Activated CD4-positive, alpha-beta T cell treated with anti-CD3 and anti-CD28 coated beads, Interleukin-2, amount 10 ng/mL, durations not matched to agents 24 days and 14 days (primary cell): ENCODE data around the gene CDON. TPM values are rescaled to one million over a fixed set of nuclear protein-coding genes. Genes with fewer than 3 reads are reported as not detected.
"Not testable (repeated sequence)": the region's sequence is repeated elsewhere in the genome, so short reads cannot be mapped to it uniquely, and the experiment has no call there.

ENCODE experiments used
- DNase-seq: peaks from one replicate; pipeline ENCODE4 v3.0.0; 2022
- H3K27ac Mint-ChIP-seq: one replicate; pipeline ENCODE4 v1.8.0; 2022; ENCODE audit warnings: mild to moderate bottlenecking, mixed read lengths
- H3K27me3 Mint-ChIP-seq: one replicate; pipeline ENCODE4 v1.8.0; 2022; ENCODE audit warnings: mixed read lengths
- H3K36me3 Mint-ChIP-seq: one replicate; pipeline ENCODE4 v1.8.0; 2022; ENCODE audit warnings: low read depth, mild to moderate bottlenecking, mixed read lengths
- H3K4me1 Mint-ChIP-seq: one replicate; pipeline ENCODE4 v1.8.0; 2021; ENCODE audit warnings: mixed read lengths
- H3K4me3 Mint-ChIP-seq: one replicate; pipeline ENCODE4 v1.8.0; 2022; ENCODE audit warnings: mild to moderate bottlenecking, moderate library complexity, mixed read lengths
- H3K9me3 Mint-ChIP-seq: one replicate; pipeline ENCODE4 v1.8.0; 2021; ENCODE audit warnings: mixed read lengths
- intact Hi-C: fragments of 100-400 bp; cut with micrococcal nuclease; formaldehyde crosslinking; loops from one replicate; pipeline ENCODE4 v1.15.1; 2023
- total RNA-seq: library from RNA; stranded (reverse); gene quantifications from 2 replicates; pipeline ENCODE4 v1.2.3, GENCODE V29; 2022

The CDON gene
- total RNA-seq, 1 donor from 2014 or later, result 1.9 TPM

DNA sequence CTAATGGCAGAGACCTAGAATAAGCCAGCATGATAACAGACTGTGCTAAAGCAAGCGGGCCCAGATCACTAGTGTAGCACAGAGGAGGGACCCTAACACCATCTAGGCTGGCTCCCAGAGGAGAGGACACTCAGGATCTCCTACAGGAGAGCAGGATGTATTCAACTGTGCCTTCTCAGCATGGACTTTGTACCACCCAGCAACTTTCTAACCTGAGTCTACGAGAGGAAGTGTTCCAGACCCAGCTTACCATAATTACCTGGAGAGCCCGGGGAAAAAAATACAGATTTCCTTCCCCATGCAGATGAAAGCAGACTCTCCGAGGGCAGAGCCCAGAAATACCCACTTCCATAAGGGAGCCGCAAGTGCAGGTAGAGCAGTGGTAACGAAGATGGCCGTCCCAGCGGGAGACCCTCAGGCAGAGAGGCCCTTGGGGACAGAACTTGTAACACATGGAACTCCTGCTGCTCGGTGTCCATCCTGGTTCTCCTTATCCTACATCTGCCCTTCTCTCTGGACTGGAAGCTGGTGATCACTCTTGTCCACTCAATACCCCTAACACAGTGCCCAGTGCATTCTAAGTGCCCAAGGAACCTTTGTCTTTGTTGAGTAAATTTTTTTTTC is 138.2 kb downstream of the CDON start:
- no peak overlapping the region for H3K27ac Mint-ChIP-seq
- H3K36me3 Mint-ChIP-seq, result no peaks in the 10 kb centered on the region

GRCh38 chr11:125923633-125924032 is 139.0 kb downstream of the CDON start:
- H3K4me1 Mint-ChIP-seq, result no peaks in the 10 kb centered on the region
- H3K27ac Mint-ChIP-seq, result no peak overlapping the region
- peaks cover 8% of the 10 kb centered on the region for H3K27me3 Mint-ChIP-seq
- H3K4me3 Mint-ChIP-seq, result no peak overlapping the region
- no peak for DNase-seq
- intact Hi-C loops, result loop anchor here (10.0 kb wide), 1 partner anchor 341 kb away; the partner anchor contains the start of genes FOXRED1 and SRPRA
- H3K9me3 Mint-ChIP-seq, result no peaks in the 10 kb centered on the region
- no peaks in the 10 kb centered on the region for H3K36me3 Mint-ChIP-seq

More for the DNA sequence above, 138.2 kb downstream of the CDON start:
- Mint-ChIP-seq H3K4me3 (no peak overlapping the region), H3K9me3 (no peaks in the 10 kb centered on the region), H3K27me3 (peaks cover 11% of the 10 kb centered on the region), H3K4me1 (no peaks in the 10 kb centered on the region)
- no peak for DNase-seq
- intact Hi-C loops, result loop anchor here (10.0 kb wide), 1 partner anchor 340 kb away; the partner anchor contains the start of genes FOXRED1 and SRPRA

DNA sequence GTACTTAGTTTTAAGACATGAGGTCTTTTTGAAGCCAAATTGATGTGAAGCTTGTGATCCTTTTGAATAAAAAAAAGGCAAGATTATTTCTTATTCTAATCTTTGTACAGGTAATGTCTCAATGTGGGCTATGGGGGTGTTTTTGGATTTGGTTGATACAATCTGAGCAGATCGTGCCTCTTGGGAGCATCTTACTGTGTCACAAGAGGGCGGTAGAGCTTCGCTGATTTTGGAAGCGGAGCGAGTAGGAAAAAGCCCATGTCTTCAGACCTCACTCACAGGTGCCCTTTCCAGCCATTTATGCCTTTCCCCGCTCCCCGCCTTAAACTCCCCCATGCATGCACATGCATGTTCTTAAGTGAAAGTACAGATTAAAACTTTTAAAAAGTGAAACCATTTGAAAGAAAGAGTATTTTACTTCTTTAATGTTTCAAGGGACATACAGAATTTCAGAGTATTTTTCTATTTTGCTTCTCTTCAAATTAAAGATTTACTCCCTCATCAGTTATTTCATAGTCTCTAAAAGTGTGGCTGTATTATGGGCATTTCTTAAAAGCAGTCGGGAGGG is 139.6 kb downstream of the CDON start:
- DNase-seq, result peak; percentile 89
- Mint-ChIP-seq H3K9me3 (no peaks in the 10 kb centered on the region), H3K36me3 (no peaks in the 10 kb centered on the region), H3K27me3 (peaks cover 8% of the 10 kb centered on the region), H3K4me3 (no peak overlapping the region), H3K27ac (no peak overlapping the region), H3K4me1 (no peaks in the 10 kb centered on the region)
- intact Hi-C loops, result loop anchor here (10.0 kb wide), 1 partner anchor 342 kb away; the partner anchor contains the start of genes FOXRED1 and SRPRA

DNA sequence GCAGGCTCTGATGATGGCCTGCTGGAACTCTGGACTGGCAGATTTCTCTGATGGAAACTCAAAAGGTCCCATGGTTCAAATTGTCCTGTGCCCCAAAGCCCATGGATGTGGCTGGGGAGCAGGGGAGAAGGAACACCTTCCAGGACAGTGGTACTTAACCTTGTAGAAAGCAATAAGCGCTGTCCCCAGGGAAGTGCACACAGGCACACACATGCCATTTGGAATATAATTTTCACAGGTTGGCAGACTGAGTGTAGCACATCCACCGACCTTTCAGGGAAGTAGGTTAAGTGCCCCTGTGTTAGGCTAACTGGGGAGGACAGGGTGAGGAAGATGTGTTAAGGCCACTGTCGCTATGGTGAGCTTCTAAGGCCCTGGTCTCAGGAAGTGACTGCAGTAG is 140.5 kb downstream of the CDON start:
- Mint-ChIP-seq H3K9me3 (no peaks in the 10 kb centered on the region), H3K4me3 (no peak overlapping the region), H3K27me3 (peaks cover 10% of the 10 kb centered on the region), H3K27ac (no peak overlapping the region), H3K4me1 (no peaks in the 10 kb centered on the region), H3K36me3 (no peaks in the 10 kb centered on the region)
- DNase-seq, result no peak
- intact Hi-C loops, result loop anchor here (1.0 to 10.0 kb wide), 2 partner anchors 272 to 343 kb away; partner anchors contain the start of genes FOXRED1 and SRPRA

GRCh38 chr11:125921042-125921441 is 141.6 kb downstream of the CDON start:
- H3K4me1 Mint-ChIP-seq, result no peaks in the 10 kb centered on the region
- peaks cover 6% of the 10 kb centered on the region for H3K27me3 Mint-ChIP-seq
- intact Hi-C loops, result loop anchor here (10.0 kb wide), 1 partner anchor 344 kb away; the partner anchor contains the start of genes FOXRED1 and SRPRA
- H3K4me3 Mint-ChIP-seq, result no peak overlapping the region
- no peaks in the 10 kb centered on the region for H3K36me3 Mint-ChIP-seq
- no peak for DNase-seq
- H3K9me3 Mint-ChIP-seq, result no peaks in the 10 kb centered on the region
- H3K27ac Mint-ChIP-seq, result no peak overlapping the region

DNA sequence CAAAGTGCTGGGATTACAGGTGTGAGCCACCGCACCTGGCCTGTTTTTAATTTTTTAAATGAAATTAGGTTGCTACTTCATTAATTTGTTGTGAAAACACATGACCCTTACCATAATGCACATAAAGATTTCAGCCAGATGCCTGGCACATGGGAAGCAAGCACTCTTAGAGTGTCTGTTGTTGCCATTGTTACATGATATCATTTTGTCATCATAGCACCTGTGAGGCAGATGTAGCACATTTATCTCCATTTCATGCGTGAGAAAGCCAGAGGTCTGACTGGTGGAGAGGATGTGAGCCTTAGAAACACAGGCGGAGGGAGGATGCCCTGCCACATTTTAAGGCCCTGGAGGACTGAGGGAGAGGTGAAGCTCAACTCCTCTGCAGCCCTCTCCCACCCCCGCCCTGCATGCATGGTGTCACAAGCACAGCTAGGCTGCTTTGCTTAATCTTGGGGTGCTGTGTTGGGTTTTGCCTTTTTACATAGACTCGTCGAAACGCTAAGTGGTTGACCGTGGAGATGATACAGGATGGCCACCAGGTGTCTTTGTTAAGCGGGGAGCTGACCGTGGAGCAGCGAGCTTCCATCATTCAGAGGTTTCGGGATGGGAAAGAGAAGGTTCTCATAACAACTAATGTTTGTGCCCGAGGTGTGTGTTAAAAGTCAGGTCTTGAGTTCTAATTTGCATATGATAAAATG is 144.4 kb downstream of the CDON start:
- DNase-seq, result no peak
- Mint-ChIP-seq H3K4me1 (no peaks in the 10 kb centered on the region), H3K4me3 (no peak overlapping the region), H3K27me3 (peaks cover 13% of the 10 kb centered on the region), H3K9me3 (no peaks in the 10 kb centered on the region), H3K36me3 (no peaks in the 10 kb centered on the region), H3K27ac (no peak overlapping the region)
- intact Hi-C loops, result no loop called here

- H3K4me3 Mint-ChIP-seq, result no peak overlapping the region
- no peaks in the 10 kb centered on the region for H3K36me3 Mint-ChIP-seq
- intact Hi-C loops, result no loop called here
- H3K27me3 Mint-ChIP-seq, result peaks cover 20% of the 10 kb centered on the region
- no peaks in the 10 kb centered on the region for H3K9me3 Mint-ChIP-seq
- DNase-seq, result no peak
- no peaks in the 10 kb centered on the region for H3K4me1 Mint-ChIP-seq
- no peak overlapping the region for H3K27ac Mint-ChIP-seq
Observed at GRCh38 chr11:125916683-125917347, 145.9 kb downstream of the CDON start.

DNA sequence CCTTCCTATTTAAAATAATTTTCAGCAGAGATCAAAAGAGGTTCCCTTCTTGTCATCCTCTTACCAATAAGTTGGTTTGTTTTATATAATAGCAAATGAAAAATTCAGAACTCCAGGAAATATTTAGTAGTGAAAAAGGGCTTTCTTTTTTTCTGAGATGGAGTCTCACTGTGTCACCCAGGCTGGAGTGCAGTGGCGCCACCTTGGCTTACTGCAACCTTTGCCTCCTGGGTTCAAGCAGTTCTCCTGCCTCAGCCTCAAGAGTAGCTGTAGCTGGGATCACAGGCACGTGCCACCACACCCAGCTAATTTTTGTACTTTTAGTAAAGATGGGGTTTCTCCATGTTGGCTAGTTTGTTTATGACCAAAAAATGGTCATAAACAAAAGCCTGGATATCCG is 148.1 kb downstream of the CDON start:
- H3K27ac Mint-ChIP-seq, intact Hi-C loops, H3K4me1 Mint-ChIP-seq, H3K36me3 Mint-ChIP-seq, DNase-seq, H3K9me3 Mint-ChIP-seq, H3K4me3 Mint-ChIP-seq: not testable (repeated sequence)
- H3K27me3 Mint-ChIP-seq, result peaks cover 33% of the 10 kb centered on the region

DNA sequence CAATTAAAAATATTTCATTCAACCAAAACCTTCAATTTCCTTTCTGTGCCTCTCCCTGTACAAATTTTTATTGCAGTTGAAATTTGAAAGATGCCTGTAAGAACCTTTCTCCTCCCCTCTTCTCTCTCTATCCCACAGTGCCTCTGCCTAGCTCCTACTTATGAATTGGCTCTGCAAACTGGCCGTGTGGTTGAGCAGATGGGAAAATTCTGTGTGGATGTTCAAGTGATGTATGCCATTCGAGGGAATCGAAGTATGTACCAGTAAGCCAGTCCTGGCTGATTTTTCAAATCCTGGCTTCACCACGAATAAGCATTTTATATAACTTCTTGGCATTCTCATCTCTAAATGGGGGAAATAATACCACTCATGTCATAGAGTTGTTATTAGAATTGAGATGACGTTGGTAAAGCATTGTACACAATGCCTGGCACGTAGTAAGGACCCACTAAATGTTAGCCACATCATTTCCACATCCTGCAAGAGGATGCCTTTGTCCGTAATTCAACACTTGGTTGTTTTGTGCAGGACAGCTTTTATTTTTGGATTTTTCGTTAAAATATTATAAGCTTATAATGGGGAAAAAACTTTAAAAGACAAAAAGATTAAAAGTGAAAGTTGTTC is 152.3 kb downstream of the CDON start:
- no peak overlapping the region for H3K27ac Mint-ChIP-seq
- intact Hi-C loops, result no loop called here

More for the DNA sequence above, 152.3 kb downstream of the CDON start:
- H3K36me3 Mint-ChIP-seq, result no peaks in the 10 kb centered on the region
- no peaks in the 10 kb centered on the region for H3K9me3 Mint-ChIP-seq
- DNase-seq, result no peak
- H3K4me1 Mint-ChIP-seq, result no peaks in the 10 kb centered on the region
- H3K27me3 Mint-ChIP-seq, result peaks cover 42% of the 10 kb centered on the region
- no peak overlapping the region for H3K4me3 Mint-ChIP-seq

Other genes starting within 250 kb of the CDON start
- gene PATE4, start 229.6 kb downstream of the CDON start, total RNA-seq, result not detected in 2 replicates
- 6.7 and 7.6 TPM in 2 replicates for gene HYLS1, start 175.2 kb downstream of the CDON start, total RNA-seq
- 18.0 and 19.2 TPM in 2 replicates for gene PUS3, start 159.7 kb downstream of the CDON start, total RNA-seq
- gene DDX25, start 158.4 kb downstream of the CDON start, total RNA-seq, result 0.19 TPM in 1 of 2 replicates, not detected in the other
- gene VSIG10L2, start 116.8 kb downstream of the CDON start, total RNA-seq, result not detected in 2 replicates
- gene RPUSD4, start 148.8 kb upstream of the CDON start, total RNA-seq, result 48.6 and 51.1 TPM in 2 replicates
- gene FAM118B, start 148.9 kb upstream of the CDON start, total RNA-seq, result 12.8 and 14.2 TPM in 2 replicates
- gene SRPRA, start 206.0 kb upstream of the CDON start, total RNA-seq, result 180 and 191 TPM in 2 replicates
- 57.8 and 59.2 TPM in 2 replicates for gene FOXRED1, start 206.3 kb upstream of the CDON start, total RNA-seq
- gene TIRAP, start 220.2 kb upstream of the CDON start, total RNA-seq, result 11.4 and 12.0 TPM in 2 replicates
- 36.0 and 40.2 TPM in 2 replicates for gene DCPS, start 241.2 kb upstream of the CDON start, total RNA-seq